HG03097 (cell line): ENCODE results near the gene DCN.

Experiments used
- ATAC-seq: cut with Tn5 transposase; IDR thresholded peaks from one replicate; pipeline ENCODE4 v1.9.1; 2021; ENCODE audit not compliant: unreplicated experiment, low FRiP score

Gene DCN

GRCh38 chr12:91140026-91140931 is 42.3 kb downstream of the DCN start:
- no peak for ATAC-seq

DNA sequence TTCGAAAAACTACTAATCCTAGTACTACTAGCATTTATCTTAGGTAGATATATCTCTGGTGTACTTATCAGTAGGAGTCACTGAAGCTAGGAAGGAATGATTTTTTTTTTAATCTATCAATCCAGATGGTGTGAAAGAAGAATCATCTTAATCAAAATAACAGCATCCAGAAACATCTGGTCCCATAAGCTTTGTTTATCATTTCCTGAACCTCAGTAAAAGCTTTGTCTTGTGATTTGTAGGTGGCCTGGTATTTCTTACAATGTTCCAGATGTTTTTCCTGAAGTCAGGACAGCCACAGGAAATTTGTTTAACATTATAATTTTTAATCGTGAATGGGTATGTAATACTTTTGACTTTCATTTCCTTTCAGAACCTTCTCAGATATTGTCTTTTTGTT is 43.3 kb downstream of the DCN start:
- no peak for ATAC-seq

- ATAC-seq = no peak
Measured at GRCh38 chr12:91138337-91138920, 44.2 kb downstream of the DCN start.

- ATAC-seq = no peak
Measured at GRCh38 chr12:91133871-91134270, 48.7 kb downstream of the DCN start.

- no peak for ATAC-seq
Measured at GRCh38 chr12:91129662-91130362, 52.8 kb downstream of the DCN start.

GRCh38 chr12:91127751-91128150 is 54.9 kb downstream of the DCN start:
- no peak for ATAC-seq

- no peak for ATAC-seq
Measured at GRCh38 chr12:91127306-91127705, 55.3 kb downstream of the DCN start.

DNA sequence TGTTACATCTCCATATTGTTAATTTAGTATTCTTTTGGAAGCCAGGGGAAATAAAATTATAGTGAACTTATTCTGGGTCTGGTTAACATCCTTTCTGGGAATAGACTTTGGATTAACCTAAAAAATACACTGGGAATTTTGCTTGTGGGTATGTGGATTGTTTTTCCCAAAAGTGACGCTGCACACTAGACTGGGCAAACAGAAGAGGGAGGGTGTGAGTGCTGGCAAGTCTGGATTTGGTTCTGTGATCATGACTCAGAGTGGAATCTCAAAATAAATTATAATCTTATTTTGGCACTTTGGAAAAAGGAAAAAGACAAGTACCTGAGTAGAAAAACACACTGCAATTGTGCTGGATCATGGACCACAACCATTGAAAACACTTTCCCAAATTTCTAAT is 56.1 kb downstream of the DCN start:
- ATAC-seq = no peak

- ATAC-seq = no peak
Measured at GRCh38 chr12:91123236-91123916, 59.2 kb downstream of the DCN start.

- no peak for ATAC-seq
Measured at GRCh38 chr12:91120781-91121180, 61.8 kb downstream of the DCN start.

- no peak for ATAC-seq
Measured at GRCh38 chr12:91119089-91119488, 63.5 kb downstream of the DCN start.

GRCh38 chr12:91113621-91114020 is 69.0 kb downstream of the DCN start:
- ATAC-seq = no peak

DNA sequence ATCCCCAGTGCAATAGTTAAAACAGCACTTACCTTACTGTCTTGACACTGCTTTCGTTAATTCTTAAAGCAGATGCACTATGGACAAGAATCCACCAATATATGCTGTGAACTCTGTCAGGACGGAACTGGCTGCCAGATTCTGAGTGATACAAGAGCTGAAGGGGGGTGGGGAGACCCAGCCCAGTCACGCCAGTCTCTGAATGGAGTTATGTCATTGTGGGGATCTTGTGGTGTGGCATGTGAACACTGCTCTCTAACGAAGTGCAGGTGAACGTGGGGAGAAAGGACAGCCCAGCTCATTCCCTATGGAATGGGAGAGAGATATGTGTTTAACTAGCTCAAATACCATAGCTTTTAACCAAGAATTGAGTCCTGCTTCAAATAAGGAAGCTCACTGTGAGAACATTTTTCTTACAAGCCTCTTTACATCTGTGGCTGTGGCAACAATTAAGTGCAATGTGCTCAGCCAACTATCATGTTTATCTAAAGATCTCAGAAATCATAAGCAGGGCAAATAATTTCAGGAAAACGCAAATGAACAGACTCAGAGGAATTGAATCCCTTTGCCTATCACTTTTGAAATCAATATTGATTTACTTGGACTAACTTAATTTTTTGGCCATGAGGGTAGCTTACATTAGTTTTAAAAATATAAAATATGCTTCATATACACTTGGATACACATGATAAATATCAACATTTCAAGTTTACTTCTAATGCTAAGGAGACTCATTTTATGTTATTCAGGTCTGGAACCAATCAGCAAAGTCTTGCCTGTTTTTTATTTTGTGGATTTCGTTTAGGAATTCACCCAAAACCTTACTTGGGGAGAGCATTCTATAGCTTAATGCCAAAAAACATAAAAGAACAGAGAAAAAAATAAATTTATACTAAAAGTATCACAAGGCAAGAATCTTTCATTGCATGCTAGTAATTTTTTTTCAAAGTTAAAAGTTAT is 71.0 kb downstream of the DCN start, which contains the start of gene LUM:
Gene LUM (minus strand): TSS at position 129 of the 960 bp plus-strand sequence. CDS start 2,515 bp downstream, outside the sequence.
- ATAC-seq = no peak

DNA sequence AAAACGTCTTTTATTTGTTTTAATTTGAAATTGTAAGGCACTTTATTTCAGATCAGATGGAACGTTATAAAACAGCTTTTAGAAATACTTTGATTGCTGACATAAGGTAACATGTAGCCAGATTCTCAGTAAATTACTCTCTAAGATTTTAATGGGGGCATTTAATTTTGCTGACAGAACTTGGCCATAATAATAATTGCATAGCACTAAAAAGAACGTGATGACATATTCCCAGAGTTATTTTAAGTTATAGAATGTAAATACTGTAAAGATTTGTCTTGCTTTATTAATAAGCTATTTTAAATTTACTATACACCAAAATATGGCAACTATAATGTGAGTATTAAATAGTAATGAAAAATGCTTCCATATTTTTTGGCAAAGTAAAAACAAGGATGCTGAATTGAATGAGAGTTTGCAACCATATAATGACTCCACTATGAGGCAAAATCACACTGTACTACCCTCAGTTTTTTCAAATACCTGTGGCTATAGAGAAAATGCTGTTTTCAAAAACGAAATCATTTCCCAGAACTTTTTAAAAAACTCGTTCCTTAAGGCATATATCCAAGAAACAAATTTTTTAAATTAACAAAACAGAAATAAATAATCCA is 72.2 kb downstream of the DCN start:
- no peak for ATAC-seq

DNA sequence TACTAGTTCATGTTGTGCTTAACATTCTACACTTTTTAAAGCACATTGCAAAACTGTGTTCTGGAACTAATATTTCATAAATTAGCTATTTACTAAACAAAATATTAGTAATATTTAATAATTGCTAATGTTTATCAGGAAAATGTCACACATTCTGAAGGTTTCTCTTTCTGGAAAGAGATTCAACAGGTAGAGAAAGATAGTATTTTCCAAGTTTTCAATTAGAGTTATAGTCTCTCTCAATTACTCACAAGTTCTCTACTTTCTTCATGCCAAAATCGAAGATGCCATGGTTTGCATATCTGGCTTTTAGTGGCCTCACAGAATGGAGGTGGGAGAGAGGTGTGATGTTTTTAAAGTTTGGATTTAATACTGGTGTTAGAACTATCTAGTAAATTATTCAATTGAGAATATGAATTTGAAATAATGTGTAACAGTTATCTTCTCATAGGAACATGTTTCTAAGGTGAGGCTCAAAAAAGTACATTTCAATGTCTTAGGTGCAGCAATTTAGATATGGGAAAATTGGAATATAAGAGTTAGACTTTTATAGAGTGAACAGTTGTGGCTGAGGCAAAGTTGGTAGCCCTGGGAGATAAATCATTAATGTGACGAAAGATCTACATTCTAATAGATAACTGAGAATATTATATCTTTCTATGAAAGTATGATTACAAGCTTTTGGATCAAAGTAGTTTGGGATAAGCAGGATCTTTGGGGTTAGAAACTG is 72.9 kb downstream of the DCN start:
- ATAC-seq = no peak

DNA sequence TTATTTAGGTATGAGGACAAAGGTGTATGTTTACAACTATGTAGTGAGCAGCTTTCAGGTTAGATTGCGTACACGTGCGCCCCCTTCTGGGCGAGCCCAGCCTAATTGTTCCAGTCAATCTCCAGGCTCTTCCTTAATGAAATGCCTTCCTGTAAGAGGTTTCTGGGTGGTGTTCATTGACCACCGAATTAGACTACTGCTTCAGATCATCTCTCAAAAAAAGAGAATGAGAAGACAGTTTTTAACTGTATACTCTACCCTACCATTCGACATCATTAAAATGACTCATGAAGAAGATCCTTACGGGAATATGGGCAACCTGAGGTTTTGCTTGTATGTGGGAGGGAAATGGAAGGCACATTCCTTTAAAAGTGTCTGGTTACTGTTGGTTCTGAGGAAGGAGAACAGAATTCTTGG is 73.5 kb downstream of the DCN start:
- ATAC-seq = no peak

- ATAC-seq = no peak
Measured at GRCh38 chr12:91108196-91108755, 74.3 kb downstream of the DCN start.

GRCh38 chr12:91106283-91106682 is 76.3 kb downstream of the DCN start:
- ATAC-seq = no peak
